ENCODE measurements around the gene PP2D1.

- TF ChIP-seq CTCF (conservative IDR thresholded peaks at IDR 0.05; ENCODE audit: low read depth, low read length) (no peak), EZH2 (IDR thresholded peaks at IDR 0.05; ENCODE audit: low read length, unreplicated experiment) (no peak), EZH2phosphoT487 (IDR thresholded peaks at IDR 0.05; ENCODE audit: borderline replicate concordance, low read length) (no peak)
Measured at GRCh38 chr3:20047341-20047779, 35.3 kb upstream of the PP2D1 start.

Measured in PC-3 (cell line).